Left colon (tissue), 2 donors: ENCODE results near the gene ABLIM2. TPM values are rescaled to one million over a fixed set of nuclear protein-coding genes. Genes with fewer than 3 reads are reported as not detected.

Source experiments
- ATAC-seq: fragments of 200-7000 bp; cut with Tn5 transposase; one replicate; pipeline ENCODE4 v1.9.1; 2020; ENCODE audit warnings: mild to moderate bottlenecking, moderate library complexity
- DNase-seq, 2 donors: peaks; one replicate each; pipeline ENCODE4 v3.0.0-alpha.2; 2020
- intact Hi-C, 2 donors: fragments of 100-400 bp; cut with DNase I in 1 of 2; cut with micrococcal nuclease in 1 of 2; formaldehyde crosslinking; loops; one replicate each; pipeline versions ENCODE4 v1.11.2 to v1.14.0; 2022; cut with DNase I, micrococcal nuclease
- total RNA-seq, 2 donors: library from RNA; stranded (reverse); fragmentation: NEBNext Ultra II Directional; extraction: Animal tissue kit (Norgen Biotek cat#: 25700); gene quantifications; one replicate each; pipeline ENCODE4 v1.2.1, GENCODE V29; 2021
- donor health status: DM: no; HTN: no; CAD: no.
- donor health status: DM: yes; HTN: yes; CAD: no.

ABLIM2 gene
- total RNA-seq, 2 donors from 2014 or later = 18.7 to 24.4 TPM

DNA sequence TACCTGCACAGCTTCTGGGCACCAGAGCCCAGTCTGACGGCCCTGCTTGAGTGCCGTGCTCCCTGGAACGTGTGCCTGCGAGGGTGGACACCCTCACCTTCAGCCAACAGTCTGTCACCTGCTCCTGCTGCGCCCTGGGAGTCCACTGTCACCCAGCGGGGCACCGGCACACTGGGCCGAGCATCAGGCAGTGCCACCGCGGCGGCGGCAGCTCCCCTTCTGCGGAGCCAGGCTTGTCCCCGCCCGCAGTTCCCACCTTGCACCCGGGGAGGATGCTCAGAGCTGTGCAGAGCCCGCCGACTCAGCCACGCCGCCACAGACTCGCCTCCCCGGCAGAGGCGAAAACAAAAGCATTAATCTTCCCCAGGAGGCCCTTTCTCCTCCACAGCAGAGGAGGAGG lies 86.8 kb downstream of the ABLIM2 start:
- DNase-seq (no peak), ATAC-seq (no peak)
- intact Hi-C loops = no loop called here

DNA sequence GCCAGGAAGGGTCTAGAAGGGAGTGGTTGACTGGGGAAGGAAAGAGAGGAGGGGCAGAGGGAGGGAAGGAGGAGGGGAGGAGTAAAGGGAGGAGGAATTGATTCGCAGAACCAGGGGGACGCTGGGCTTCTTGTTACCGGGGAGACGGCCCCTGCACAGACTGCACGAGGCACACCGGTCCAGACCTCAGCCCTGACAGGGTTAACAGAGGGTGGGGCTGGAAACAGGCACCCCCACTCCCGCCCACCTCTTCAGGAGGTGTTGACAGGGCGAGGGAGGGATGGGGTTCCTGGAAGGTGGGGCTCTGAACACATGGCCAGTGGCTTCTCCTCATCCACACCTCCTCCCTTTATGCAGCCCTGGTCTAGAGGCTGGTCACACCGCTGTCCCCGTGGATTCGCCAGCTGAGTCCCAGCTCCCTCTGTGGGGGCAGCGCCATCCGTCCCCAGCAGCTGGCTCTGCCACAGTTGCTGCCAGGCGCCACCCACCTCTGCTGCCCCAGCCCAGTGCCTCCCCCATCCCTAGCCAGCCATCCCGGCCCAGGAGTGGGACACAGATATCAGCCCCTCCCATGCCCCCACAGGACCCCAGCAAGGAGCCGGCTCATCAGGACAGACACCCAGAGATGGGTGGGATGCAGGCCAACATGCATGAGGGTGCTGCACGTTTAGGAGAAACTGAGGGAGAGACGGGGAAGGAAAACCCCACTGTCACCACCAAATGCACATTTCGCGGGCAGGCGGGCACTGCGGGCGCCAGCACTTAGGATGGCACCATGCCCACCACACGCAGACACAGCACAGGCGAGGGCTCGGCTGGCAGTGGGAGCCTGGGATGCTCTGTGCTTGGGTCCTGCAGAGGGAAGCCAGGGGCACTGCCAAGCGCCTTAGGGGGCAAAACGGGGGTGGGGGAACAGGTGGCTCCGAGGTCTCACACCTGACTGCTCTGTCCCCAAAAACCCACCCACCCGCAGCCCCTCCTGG lies 87.6 kb downstream of the ABLIM2 start:
- DNase-seq = no peak
- intact Hi-C loops = no loop called here
- ATAC-seq = no peak

DNA sequence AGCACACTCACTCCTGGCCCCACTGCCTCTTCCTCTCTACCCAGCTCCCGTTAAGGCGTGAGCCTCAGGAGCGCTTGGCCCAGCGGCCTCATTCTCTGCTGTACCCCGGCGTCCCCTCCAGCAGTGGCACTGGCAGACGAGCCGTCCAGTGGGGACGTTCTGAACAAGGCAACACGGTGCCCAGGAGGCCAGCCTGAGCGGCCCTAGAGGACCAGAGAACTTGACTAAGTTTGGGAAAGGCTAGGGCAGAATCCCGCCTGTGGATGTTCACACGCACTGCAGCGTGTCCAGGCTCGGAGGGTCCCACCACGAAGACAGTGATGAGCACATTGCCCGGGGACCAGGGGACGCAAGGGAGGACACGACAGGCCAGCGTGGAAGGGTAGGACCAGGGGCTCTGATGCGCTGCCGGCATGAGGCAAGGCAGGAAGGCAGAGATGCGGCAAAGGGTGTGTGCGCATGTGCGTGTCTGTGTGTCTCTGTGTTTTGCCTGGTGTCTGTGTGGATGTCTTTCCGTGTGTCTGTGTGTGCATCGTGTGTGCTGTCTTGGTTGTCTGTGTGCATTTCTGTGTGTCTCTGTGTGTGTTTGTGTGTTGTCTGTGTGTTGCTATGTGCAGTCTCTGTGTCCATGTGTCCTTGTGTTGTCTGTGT lies 89.4 kb downstream of the ABLIM2 start:
- ATAC-seq = no peak
- intact Hi-C loops = no loop called here
- no peak for DNase-seq

- DNase-seq (no peak), ATAC-seq (no peak)
- intact Hi-C loops = no loop called here
Observed at GRCh38 chr4:8067945-8068896, 90.4 kb downstream of the ABLIM2 start.

DNA sequence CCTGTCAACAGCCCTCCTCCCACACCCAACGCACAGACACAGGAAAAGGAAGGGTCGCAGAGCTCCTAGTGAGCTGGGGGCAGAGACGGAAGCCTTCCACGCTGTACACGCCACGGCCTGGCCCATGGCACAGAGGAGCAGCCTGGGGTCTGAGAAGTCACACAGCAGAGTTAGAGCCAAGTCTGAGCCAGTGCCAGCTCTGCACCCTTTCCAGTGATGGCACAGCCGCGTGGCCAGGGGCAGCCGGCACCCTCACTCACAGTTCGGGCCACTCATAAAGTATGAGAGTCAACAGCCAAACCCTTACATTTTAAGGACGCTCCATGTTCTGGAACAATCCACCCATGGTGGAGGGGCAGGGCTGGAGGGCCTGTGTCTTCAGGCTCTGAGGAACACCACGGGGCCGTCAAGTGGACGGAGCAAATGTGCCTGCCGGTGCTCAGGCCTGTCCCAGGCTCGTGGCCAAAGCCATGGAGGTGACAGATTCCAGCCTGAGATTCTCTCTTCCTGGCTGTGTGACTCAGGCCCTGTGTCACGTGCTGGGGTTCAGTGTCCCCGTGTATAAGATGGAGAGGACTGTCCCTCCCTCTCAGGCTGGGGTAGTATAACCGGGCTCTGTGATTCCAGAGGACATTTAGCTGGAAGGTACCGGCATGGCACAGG lies 91.2 kb downstream of the ABLIM2 start:
- ATAC-seq = no peak
- no peak for DNase-seq
- intact Hi-C loops = no loop called here

DNA sequence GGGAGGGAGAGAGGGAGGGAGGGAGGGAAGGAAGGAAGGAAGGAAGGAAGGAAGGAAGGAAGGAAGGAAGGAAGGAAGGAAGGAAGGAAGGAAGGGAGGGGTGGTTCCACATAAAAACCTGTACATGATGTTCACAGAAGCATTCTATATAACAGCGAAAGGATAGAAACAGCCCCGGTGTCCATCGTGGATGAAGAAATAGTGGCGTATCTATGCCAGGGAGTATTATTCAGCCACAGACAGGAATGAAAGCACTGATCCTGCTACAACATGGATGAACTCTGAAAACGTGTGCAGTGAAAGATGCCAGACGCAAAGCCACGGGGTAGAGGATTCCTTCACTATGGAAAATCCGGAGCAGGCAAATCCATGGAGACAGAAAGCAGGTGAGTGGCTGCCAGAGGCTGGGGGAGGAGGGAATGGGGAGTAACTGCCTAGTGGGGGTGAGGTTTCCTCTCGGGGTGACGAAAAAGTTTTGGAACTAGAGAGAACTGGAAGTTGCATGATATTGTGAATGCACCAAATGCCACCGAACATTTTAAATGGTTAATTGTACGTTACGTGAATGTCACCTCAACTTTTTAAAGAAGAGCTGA lies 92.2 kb downstream of the ABLIM2 start:
- DNase-seq (no peak), ATAC-seq (no peak)
- intact Hi-C loops = no loop called here

GRCh38 chr4:8063974-8064563 lies 94.5 kb downstream of the ABLIM2 start:
- intact Hi-C loops = no loop called here
- ATAC-seq (no peak), DNase-seq (no peak)

- no peak for DNase-seq
- no peak for ATAC-seq
- intact Hi-C loops = no loop called here
Observed at GRCh38 chr4:8061573-8061972, 97.0 kb downstream of the ABLIM2 start.

GRCh38 chr4:8061145-8061544 lies 97.5 kb downstream of the ABLIM2 start:
- DNase-seq (no peak), ATAC-seq (no peak)
- intact Hi-C loops = no loop called here

DNA sequence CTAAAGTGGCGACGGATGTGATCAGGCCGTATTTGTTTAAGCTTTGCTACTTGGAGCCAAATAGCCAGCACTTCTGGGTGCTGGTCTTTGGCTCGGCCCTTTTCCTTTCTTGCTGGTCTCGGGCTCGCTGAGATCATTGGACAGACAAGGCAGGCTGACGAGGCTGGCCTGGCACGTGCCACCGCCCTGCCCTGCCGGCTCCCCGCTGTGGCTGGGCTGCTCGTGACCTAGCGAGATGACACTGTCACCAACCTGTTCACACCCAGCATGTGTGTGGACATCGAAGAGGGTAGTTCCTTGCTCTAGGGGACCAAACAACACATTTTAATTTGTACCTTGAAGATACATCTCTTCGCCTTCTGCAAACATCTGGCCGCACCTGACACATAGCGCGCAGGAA lies 98.0 kb downstream of the ABLIM2 start:
- DNase-seq (no peak), ATAC-seq (no peak)
- intact Hi-C loops = no loop called here

DNA sequence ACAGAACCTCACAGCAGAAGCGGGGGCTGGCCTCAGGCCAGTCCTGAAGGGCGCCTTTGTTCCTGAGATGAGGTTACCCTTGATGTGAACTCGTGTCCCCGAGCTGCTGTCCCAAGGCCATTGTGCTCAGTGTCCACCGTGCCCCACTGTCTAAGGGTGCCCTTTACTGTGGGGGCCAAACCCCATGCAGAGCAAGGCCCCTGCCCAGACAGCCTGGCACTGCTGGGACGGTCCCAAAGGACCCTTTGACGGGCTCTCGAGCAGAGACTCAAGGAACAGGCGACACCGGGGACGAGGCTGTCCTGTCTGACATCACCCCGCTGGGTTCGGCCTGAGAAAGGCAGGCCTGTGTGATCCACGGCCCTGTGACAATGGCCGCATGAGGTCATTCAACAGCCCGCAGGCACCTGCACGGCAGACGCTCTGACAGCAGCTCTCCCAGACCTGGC lies 100.6 kb downstream of the ABLIM2 start:
- intact Hi-C loops = no loop called here
- DNase-seq (no peak), ATAC-seq (no peak)

DNA sequence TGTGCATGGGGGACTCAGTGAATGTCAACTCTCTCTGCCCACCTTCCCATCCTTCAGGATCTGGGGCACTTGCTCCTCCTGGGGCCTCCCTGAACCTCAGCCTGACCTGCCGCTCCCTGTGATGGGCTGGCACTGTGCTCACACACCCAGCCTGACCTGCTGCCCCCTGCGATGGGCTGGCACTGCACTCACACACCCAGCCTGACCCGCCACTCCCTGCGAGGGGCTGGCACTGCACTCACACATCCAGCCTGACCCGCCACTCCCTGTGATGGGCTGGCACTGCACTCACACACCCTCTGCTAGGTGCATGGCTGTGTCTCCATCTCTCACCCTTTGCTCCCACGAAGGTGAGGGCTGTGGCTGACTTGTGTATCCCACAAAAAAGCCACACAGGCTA lies 103.4 kb downstream of the ABLIM2 start:
- intact Hi-C loops = no loop called here
- DNase-seq (peak; percentile 41 to 44), ATAC-seq (peak; percentile 92)

GRCh38 chr4:8053688-8054449 lies 104.7 kb downstream of the ABLIM2 start:
- intact Hi-C loops = no loop called here
- no peak for ATAC-seq
- DNase-seq = no peak

- no peak for ATAC-seq
- intact Hi-C loops = no loop called here
- no peak for DNase-seq
Observed at GRCh38 chr4:8052160-8052691, 106.4 kb downstream of the ABLIM2 start.

GRCh38 chr4:8051644-8052043 lies 107.0 kb downstream of the ABLIM2 start:
- DNase-seq = no peak
- intact Hi-C loops = no loop called here
- no peak for ATAC-seq

- peak; percentile 39 for ATAC-seq
- peak; percentile 53 to 72 for DNase-seq
- intact Hi-C loops = no loop called here
Observed at GRCh38 chr4:8050555-8051206, 107.9 kb downstream of the ABLIM2 start.
